Measurements from ENCODE around the gene SLC9A6. TPM values are rescaled to one million over a fixed set of nuclear protein-coding genes. Genes with fewer than 3 reads are reported as not detected.
"Not testable (repeated sequence)": the region's sequence is repeated elsewhere in the genome, so short reads cannot be mapped to it uniquely, and the experiment has no call there.

SLC9A6 gene
- total RNA-seq, 1 donor from 2014 or later, result 16.1 TPM

- ATAC-seq (ENCODE audit: poor library complexity) (no peak), DNase-seq (no peak)
- intact Hi-C loops (cut with DNase I), result no loop called here
These were observed 66.4 kb downstream of the SLC9A6 start for GRCh38 chrX:136051611-136052010.

- DNase-seq (no peak), ATAC-seq (ENCODE audit: poor library complexity) (peak; percentile 91)
- intact Hi-C loops (cut with DNase I), result no loop called here
These were observed 70.5 kb downstream of the SLC9A6 start for GRCh38 chrX:136055651-136056221.

- no peak for DNase-seq
- intact Hi-C loops (cut with DNase I), result no loop called here
- ATAC-seq (ENCODE audit: poor library complexity), result no peak
These were observed 72.3 kb downstream of the SLC9A6 start for GRCh38 chrX:136057567-136057966.

GRCh38 chrX:136059350-136059749, 74.1 kb downstream of the SLC9A6 start:
- DNase-seq (no peak), ATAC-seq (ENCODE audit: poor library complexity) (no peak)
- intact Hi-C loops (cut with DNase I), result no loop called here

- peak; percentile 24 for ATAC-seq (ENCODE audit: poor library complexity)
These were observed 76.1 kb downstream of the SLC9A6 start for GRCh38 chrX:136061286-136061685.

GRCh38 chrX:136061696-136062095, 76.5 kb downstream of the SLC9A6 start:
- ATAC-seq (ENCODE audit: poor library complexity) (no peak), DNase-seq (no peak)
- intact Hi-C loops (cut with DNase I), result no loop called here

More at GRCh38 chrX:136061286-136061685, 76.1 kb downstream of the SLC9A6 start:
- intact Hi-C loops (cut with DNase I), result no loop called here
- DNase-seq, result peak; percentile 39

GRCh38 chrX:136063340-136064079, 78.3 kb downstream of the SLC9A6 start:
- intact Hi-C loops (cut with DNase I), result no loop called here

GRCh38 chrX:136064661-136065043, 79.4 kb downstream of the SLC9A6 start:
- DNase-seq, result no peak
- intact Hi-C loops (cut with DNase I), result no loop called here

More at GRCh38 chrX:136063340-136064079, 78.3 kb downstream of the SLC9A6 start:
- DNase-seq, result peak; percentile 43
- peak; percentile 36 for ATAC-seq (ENCODE audit: poor library complexity)

GRCh38 chrX:136065044-136065671, 79.9 kb downstream of the SLC9A6 start:
- DNase-seq, result peak; percentile 72
- intact Hi-C loops (cut with DNase I), result no loop called here
- peak; percentile 76 for ATAC-seq (ENCODE audit: poor library complexity)

More at GRCh38 chrX:136064661-136065043, 79.4 kb downstream of the SLC9A6 start:
- no peak for ATAC-seq (ENCODE audit: poor library complexity)

GRCh38 chrX:136067097-136067496, 81.9 kb downstream of the SLC9A6 start:
- DNase-seq, result no peak
- no peak for ATAC-seq (ENCODE audit: poor library complexity)
- intact Hi-C loops (cut with DNase I), result no loop called here

- intact Hi-C loops (cut with DNase I), result no loop called here
- DNase-seq (no peak), ATAC-seq (ENCODE audit: poor library complexity) (no peak)
These were observed 82.7 kb downstream of the SLC9A6 start for GRCh38 chrX:136067966-136068365.

GRCh38 chrX:136076942-136077341, 91.7 kb downstream of the SLC9A6 start:
- intact Hi-C loops (cut with DNase I), result no loop called here
- DNase-seq (no peak), ATAC-seq (ENCODE audit: poor library complexity) (no peak)

GRCh38 chrX:136080766-136081165, 95.5 kb downstream of the SLC9A6 start:
- intact Hi-C loops (cut with DNase I), result no loop called here
- no peak for ATAC-seq (ENCODE audit: poor library complexity)

GRCh38 chrX:136086521-136086920, 101.3 kb downstream of the SLC9A6 start:
- ATAC-seq (ENCODE audit: poor library complexity) (no peak), DNase-seq (no peak)
- intact Hi-C loops (cut with DNase I), result no loop called here

More at GRCh38 chrX:136080766-136081165, 95.5 kb downstream of the SLC9A6 start:
- no peak for DNase-seq

GRCh38 chrX:136091898-136092297, 106.7 kb downstream of the SLC9A6 start:
- ATAC-seq (ENCODE audit: poor library complexity); DNase-seq; intact Hi-C loops (cut with DNase I): not testable (repeated sequence)

GRCh38 chrX:136094962-136095361, 109.7 kb downstream of the SLC9A6 start:
- DNase-seq (no peak), ATAC-seq (ENCODE audit: poor library complexity) (no peak)
- intact Hi-C loops (cut with DNase I), result no loop called here
